GM12878 (cell line): ENCODE measurements around the gene GEMIN8. TPM values are rescaled to one million over a fixed set of nuclear protein-coding genes. Genes with fewer than 3 reads are reported as not detected.

Experiments
- ATF7 ChIP-seq: fragments of 450-650 bp; IDR thresholded peaks from 2 replicates; pipeline ENCODE4 v1.6.1; 2016; ENCODE audit warnings: low read depth, mild to moderate bottlenecking
- BHLHE40 ChIP-seq, 2 experiments: fragments of 450-650 bp in 1 of 2; IDR thresholded peaks; 2 replicates each; pipeline ENCODE4 v1.6.1; 2011 to 2017; ENCODE audit warnings: low read depth in 2 of 2, borderline replicate concordance in 1 of 2, improper control_type of control experiment in 1 of 2, low read length in 1 of 2, mild to moderate bottlenecking in 1 of 2
- BMI1 ChIP-seq: fragments of 450-650 bp; IDR thresholded peaks from 2 replicates; pipeline ENCODE4 v1.6.1; 2016; ENCODE audit warnings: mild to moderate bottlenecking, moderate library complexity, borderline replicate concordance
- CHD2 ChIP-seq: IDR thresholded peaks from 2 replicates; pipeline ENCODE4 v1.6.1; 2011; ENCODE audit warnings: low read depth, low read length, improper control_type of control experiment, borderline replicate concordance
- CREM ChIP-seq: IDR thresholded peaks from 2 replicates; pipeline ENCODE4 v1.6.1; 2014; ENCODE audit warnings: antibody characterized with exemption, low read depth
- ETV6 ChIP-seq, 2 experiments: fragments of 450-650 bp in 1 of 2; IDR thresholded peaks in 1 of 2; conservative IDR thresholded peaks in 1 of 2; 2 replicates each; pipeline ENCODE4 v1.6.1; 2014; ENCODE audit warnings: antibody characterized with exemption in 1 of 2, borderline replicate concordance in 1 of 2, low read depth in 1 of 2, mild to moderate bottlenecking in 1 of 2, moderate library complexity in 1 of 2
- MYB ChIP-seq: fragments of 150-350 bp; IDR thresholded peaks from 2 replicates; pipeline ENCODE4 v1.6.1; 2014; ENCODE audit warnings: mild to moderate bottlenecking, low read depth, low read length, borderline replicate concordance
- NFYA ChIP-seq: IDR thresholded peaks from 2 replicates; pipeline ENCODE4 v1.6.1; 2011; ENCODE audit warnings: low read depth, mild to moderate bottlenecking, low read length, improper control_type of control experiment, borderline replicate concordance
- PAX5 ChIP-seq: IDR thresholded peaks from 2 replicates; pipeline ENCODE4 v1.6.1; 2011; ENCODE audit warnings: low read depth, low read length, borderline replicate concordance
- RCOR1 ChIP-seq: conservative IDR thresholded peaks from 2 replicates; pipeline ENCODE4 v1.6.1; 2012; ENCODE audit warnings: low read depth, low read length, improper control_type of control experiment
- RELA ChIP-seq: fragments of 450-650 bp; IDR thresholded peaks from 2 replicates; pipeline ENCODE4 v1.8.0; 2014; ENCODE audit warnings: borderline replicate concordance; ENCODE audit not compliant: partially characterized antibody
- REST ChIP-seq: IDR thresholded peaks from 2 replicates; pipeline ENCODE4 v1.6.1; 2012; ENCODE audit warnings: mild to moderate bottlenecking, low read depth, low read length
- TCF7 ChIP-seq: IDR thresholded peaks from 2 replicates; pipeline ENCODE4 v1.6.1; 2014; ENCODE audit warnings: antibody characterized with exemption, borderline replicate concordance
- ZNF24 ChIP-seq: fragments of 450-650 bp; IDR thresholded peaks from 2 replicates; pipeline ENCODE4 v1.6.1; 2017; ENCODE audit warnings: antibody characterized with exemption, mild to moderate bottlenecking
- polyA plus RNA-seq, 11 experiments: library from polyadenylated mRNA; depleted of rRNA in 4 of 11; unstranded in 6 of 11; stranded (reverse) in 5 of 11; fragments of >200 nt; fragmentation: Nextera tagmentation in 4 of 11; fragmentation: Illumina TruSeq in 1 of 11; extraction: Ambion mirVana in 4 of 11; extraction: Trizol in 1 of 11; gene quantifications; 1 replicate in 1 of 11; 2 replicates in 10 of 11; pipeline versions ENCODE4 v1.2.1 to v1.2.3, GENCODE V29; 2011 to 2016; ENCODE audit warnings: inconsistent platforms in 2 of 11, missing spikeins in 2 of 11, low read depth in 1 of 11
- total RNA-seq, 4 experiments: library from RNA; depleted of rRNA in 3 of 4; stranded (reverse); fragments of >200 nt in 3 of 4; fragmentation: Illumina TruSeq in 1 of 4; extraction: Trizol in 1 of 4; gene quantifications; 2 replicates each; pipeline versions ENCODE4 v1.2.1 to v1.2.3, GENCODE V29; 2013 to 2021
- TF ChIP-seq, protein P1 (sequence below): fragments of 450-650 bp; IDR thresholded peaks from 2 replicates; pipeline ENCODE4 v1.6.1; 2016; ENCODE audit warnings: mild to moderate bottlenecking, moderate library complexity, borderline replicate concordance
- TF ChIP-seq, protein P2 (sequence below): fragments of 450-650 bp; IDR thresholded peaks from 2 replicates; pipeline ENCODE4 v1.6.1; 2017; ENCODE audit warnings: low read depth, mild to moderate bottlenecking, moderate library complexity
- TF ChIP-seq, protein P3 (sequence below): fragments of 450-650 bp; formaldehyde crosslinking; IDR thresholded peaks from 2 replicates; pipeline ENCODE4 v1.5.0; 2022; ENCODE audit warnings: mild to moderate bottlenecking, missing genetic modification characterization

Gene GEMIN8
- total and polyA plus RNA-seq, 10 of the 15 experiments (the other 5 are each of a cell fraction or from before 2014, with no cell fraction given): 18.4 to 87.0 (median 27.7) TPM

DNA sequence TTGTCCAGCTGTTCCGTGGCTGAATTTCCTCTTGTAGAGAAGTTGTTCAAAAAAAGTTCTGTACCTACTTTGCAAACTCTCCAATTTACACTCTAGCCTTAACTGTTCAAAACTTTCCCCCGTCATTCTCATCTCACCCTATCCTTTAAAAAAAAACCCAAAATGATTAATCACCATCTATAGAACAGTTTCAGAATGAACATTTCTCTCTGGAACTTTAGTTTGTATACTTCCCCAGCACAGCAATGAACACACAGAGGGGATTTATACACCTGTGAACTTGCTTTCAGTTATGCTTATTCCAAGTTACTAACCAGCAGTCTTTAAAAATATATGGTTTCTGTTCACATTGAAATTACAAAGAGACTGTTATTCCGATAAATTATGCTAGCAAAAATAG lies 1.2 kb downstream of the GEMIN8 start (continued):
- TF ChIP-seq ZNF24: no peak
- TF ChIP-seq NFYA: no peak
- TF ChIP-seq, protein P1, sequence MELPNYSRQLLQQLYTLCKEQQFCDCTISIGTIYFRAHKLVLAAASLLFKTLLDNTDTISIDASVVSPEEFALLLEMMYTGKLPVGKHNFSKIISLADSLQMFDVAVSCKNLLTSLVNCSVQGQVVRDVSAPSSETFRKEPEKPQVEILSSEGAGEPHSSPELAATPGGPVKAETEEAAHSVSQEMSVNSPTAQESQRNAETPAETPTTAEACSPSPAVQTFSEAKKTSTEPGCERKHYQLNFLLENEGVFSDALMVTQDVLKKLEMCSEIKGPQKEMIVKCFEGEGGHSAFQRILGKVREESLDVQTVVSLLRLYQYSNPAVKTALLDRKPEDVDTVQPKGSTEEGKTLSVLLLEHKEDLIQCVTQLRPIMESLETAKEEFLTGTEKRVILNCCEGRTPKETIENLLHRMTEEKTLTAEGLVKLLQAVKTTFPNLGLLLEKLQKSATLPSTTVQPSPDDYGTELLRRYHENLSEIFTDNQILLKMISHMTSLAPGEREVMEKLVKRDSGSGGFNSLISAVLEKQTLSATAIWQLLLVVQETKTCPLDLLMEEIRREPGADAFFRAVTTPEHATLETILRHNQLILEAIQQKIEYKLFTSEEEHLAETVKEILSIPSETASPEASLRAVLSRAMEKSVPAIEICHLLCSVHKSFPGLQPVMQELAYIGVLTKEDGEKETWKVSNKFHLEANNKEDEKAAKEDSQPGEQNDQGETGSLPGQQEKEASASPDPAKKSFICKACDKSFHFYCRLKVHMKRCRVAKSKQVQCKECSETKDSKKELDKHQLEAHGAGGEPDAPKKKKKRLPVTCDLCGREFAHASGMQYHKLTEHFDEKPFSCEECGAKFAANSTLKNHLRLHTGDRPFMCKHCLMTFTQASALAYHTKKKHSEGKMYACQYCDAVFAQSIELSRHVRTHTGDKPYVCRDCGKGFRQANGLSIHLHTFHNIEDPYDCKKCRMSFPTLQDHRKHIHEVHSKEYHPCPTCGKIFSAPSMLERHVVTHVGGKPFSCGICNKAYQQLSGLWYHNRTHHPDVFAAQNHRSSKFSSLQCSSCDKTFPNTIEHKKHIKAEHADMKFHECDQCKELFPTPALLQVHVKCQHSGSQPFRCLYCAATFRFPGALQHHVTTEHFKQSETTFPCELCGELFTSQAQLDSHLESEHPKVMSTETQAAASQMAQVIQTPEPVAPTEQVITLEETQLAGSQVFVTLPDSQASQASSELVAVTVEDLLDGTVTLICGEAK: no peak
- no peak for TF ChIP-seq REST
- no peak for TF ChIP-seq BMI1
- TF ChIP-seq, protein P2, sequence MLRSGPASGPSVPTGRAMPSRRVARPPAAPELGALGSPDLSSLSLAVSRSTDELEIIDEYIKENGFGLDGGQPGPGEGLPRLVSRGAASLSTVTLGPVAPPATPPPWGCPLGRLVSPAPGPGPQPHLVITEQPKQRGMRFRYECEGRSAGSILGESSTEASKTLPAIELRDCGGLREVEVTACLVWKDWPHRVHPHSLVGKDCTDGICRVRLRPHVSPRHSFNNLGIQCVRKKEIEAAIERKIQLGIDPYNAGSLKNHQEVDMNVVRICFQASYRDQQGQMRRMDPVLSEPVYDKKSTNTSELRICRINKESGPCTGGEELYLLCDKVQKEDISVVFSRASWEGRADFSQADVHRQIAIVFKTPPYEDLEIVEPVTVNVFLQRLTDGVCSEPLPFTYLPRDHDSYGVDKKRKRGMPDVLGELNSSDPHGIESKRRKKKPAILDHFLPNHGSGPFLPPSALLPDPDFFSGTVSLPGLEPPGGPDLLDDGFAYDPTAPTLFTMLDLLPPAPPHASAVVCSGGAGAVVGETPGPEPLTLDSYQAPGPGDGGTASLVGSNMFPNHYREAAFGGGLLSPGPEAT: peak; percentile 28; the same call in 1 of the 2 replicates
- no peak for TF ChIP-seq ETV6 (conservative IDR thresholded peaks at IDR 0.05 in 1 of 2, IDR thresholded peaks at IDR 0.05 in 1 of 2; ENCODE audit: borderline replicate concordance in 1 of 2, low read depth in 1 of 2)
- no peak for TF ChIP-seq RELA
- no peak for TF ChIP-seq RCOR1
- no peak; the same call in 1 of the 2 replicates for TF ChIP-seq ATF7
- TF ChIP-seq, protein P3, sequence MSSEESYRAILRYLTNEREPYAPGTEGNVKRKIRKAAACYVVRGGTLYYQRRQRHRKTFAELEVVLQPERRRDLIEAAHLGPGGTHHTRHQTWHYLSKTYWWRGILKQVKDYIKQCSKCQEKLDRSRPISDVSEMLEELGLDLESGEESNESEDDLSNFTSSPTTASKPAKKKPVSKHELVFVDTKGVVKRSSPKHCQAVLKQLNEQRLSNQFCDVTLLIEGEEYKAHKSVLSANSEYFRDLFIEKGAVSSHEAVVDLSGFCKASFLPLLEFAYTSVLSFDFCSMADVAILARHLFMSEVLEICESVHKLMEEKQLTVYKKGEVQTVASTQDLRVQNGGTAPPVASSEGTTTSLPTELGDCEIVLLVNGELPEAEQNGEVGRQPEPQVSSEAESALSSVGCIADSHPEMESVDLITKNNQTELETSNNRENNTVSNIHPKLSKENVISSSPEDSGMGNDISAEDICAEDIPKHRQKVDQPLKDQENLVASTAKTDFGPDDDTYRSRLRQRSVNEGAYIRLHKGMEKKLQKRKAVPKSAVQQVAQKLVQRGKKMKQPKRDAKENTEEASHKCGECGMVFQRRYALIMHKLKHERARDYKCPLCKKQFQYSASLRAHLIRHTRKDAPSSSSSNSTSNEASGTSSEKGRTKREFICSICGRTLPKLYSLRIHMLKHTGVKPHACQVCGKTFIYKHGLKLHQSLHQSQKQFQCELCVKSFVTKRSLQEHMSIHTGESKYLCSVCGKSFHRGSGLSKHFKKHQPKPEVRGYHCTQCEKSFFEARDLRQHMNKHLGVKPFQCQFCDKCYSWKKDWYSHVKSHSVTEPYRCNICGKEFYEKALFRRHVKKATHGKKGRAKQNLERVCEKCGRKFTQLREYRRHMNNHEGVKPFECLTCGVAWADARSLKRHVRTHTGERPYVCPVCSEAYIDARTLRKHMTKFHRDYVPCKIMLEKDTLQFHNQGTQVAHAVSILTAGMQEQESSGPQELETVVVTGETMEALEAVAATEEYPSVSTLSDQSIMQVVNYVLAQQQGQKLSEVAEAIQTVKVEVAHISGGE (CRISPR knock-in tag): no peak
- TF ChIP-seq BHLHE40 (IDR thresholded peaks at IDR 0.05; ENCODE audit: borderline replicate concordance in 1 of 2, low read depth in 2 of 2, low read length in 1 of 2): no peak
- no peak for TF ChIP-seq TCF7
- TF ChIP-seq CREM: peak; percentile 14; the same call in 1 of the 2 replicates
- TF ChIP-seq PAX5: no peak
- no peak for TF ChIP-seq CHD2
- TF ChIP-seq MYB: no peak
